HG03460 (cell line): ENCODE data around the gene HMBS.
"Not testable (repeated sequence)": the region's sequence is repeated elsewhere in the genome, so short reads cannot be mapped to it uniquely, and the experiment has no call there.

Experiments used
- ATAC-seq: cut with Tn5 transposase; IDR thresholded peaks from one replicate; pipeline ENCODE4 v1.9.1; 2021; ENCODE audit not compliant: unreplicated experiment

Gene HMBS

GRCh38 chr11:119118227-119118626 lies 33.5 kb downstream of the HMBS start:
- ATAC-seq, result no peak

- ATAC-seq, result no peak
Measured at GRCh38 chr11:119118946-119119345, 34.3 kb downstream of the HMBS start.

GRCh38 chr11:119120639-119121007 lies 35.9 kb downstream of the HMBS start:
- no peak for ATAC-seq

GRCh38 chr11:119121008-119121810 lies 36.5 kb downstream of the HMBS start, which contains the start of gene HINFP:
Gene HINFP, plus strand, starts transcription at chr11:119121580. Its CDS starts 5,365 bp downstream, at chr11:119126945.
- peak; percentile 94 for ATAC-seq

- ATAC-seq, result no peak
Measured at GRCh38 chr11:119121811-119122124, 37.1 kb downstream of the HMBS start.

GRCh38 chr11:119125821-119126220 lies 41.1 kb downstream of the HMBS start:
- ATAC-seq, result no peak

GRCh38 chr11:119126675-119127268 lies 42.1 kb downstream of the HMBS start:
- no peak for ATAC-seq

- no peak for ATAC-seq
Measured at GRCh38 chr11:119130662-119131061, 46.0 kb downstream of the HMBS start.

- no peak for ATAC-seq
Measured at GRCh38 chr11:119134389-119134978, 49.8 kb downstream of the HMBS start.

GRCh38 chr11:119139276-119139675 lies 54.6 kb downstream of the HMBS start:
- not testable (repeated sequence) for ATAC-seq
